AG04449 (cell line): ENCODE data around the gene ADGRV1.

ENCODE experiments used
- CTCF ChIA-PET: fragments of 350-600 bp; formaldehyde crosslinking; extraction: SDS; loops from one replicate; lab custom pipeline; 2021; ENCODE audit warnings: antibody characterized with exemption; lab: Yijun Ruan, JAX
- POLR2A ChIA-PET: fragments of 400-600, 350-600 bp; formaldehyde crosslinking; extraction: SDS; loops from one replicate; lab custom pipeline; 2020; ENCODE audit warnings: antibody characterized with exemption, inconsistent platforms; lab: Yijun Ruan, JAX
- DNase-seq: peaks from one replicate; pipeline ENCODE4 v3.0.0-alpha.2; 2010; ENCODE audit warnings: low read depth, low spot score
- H3K4me3 ChIP-seq: 2 replicates; pipeline ENCODE4 v1.5.1; 2011; ENCODE audit warnings: low read depth, mild to moderate bottlenecking, control low read depth, low read length
- CTCF ChIP-seq: IDR thresholded peaks from one replicate; pipeline ENCODE4 v1.5.1; 2011; ENCODE audit warnings: mild to moderate bottlenecking, moderate library complexity, low read length, control low read depth, inconsistent platforms; ENCODE audit not compliant: insufficient read depth; ENCODE audit errors: missing control alignments

Gene ADGRV1

DNA sequence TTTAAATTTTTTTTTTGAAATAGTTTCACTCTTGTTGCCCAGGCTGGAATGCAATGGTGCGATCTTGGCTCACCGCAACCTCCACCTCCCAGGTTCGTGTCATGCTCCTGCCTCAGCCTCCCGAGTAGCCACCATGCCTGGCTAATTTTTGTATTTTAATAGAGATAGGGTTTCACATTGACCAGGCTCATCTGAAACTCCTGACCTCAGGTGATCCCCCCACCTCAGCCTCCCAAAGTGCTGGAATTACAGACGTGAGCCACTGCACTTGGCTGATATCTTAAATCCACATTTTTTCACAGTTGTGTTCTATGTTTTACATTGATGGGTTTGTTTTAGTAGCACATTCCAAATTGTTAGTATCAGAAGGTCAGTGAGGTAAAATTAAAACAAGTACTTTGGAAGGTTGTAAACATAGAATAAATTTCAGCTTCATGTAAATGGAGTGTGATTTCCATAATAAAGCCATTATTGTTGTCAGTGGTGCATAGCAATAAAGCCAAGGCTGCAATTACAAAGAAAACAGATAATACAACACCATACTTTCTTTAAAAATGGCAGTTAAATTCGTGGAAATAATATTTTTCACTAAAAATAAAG is 537.3 kb downstream of the ADGRV1 start:
- DNase-seq: no peak
- TF ChIP-seq CTCF: no peak
- POLR2A ChIA-PET: no interaction called here
- H3K4me3 ChIP-seq: no peak overlapping the region
- CTCF ChIA-PET: interaction anchor here (1.8 kb wide), 1 partner anchor 289 kb away, joined by 6 read pairs; no protein-coding TSS in a partner anchor

DNA sequence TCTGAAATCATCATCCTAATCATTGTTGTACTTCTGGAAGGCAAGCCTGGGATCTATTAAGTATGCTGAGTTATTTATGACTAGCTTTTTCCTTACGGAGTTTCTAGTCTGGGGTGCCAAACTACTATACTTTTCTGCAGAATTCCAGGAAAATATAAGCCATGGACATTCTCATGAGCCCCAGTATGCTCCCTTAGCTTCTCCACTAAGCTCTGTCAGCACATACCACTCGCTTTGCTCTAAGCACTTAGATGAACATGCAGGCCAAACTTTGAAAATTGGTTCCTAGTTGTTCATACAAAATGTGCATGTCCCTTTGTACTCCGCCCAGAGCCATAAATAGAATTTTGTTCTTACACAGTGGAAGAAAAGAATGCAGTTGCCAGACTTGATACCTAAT is 539.9 kb downstream of the ADGRV1 start:
- DNase-seq: no peak
- POLR2A ChIA-PET: interaction anchor here (1.3 kb wide), 1 partner anchor 285 kb away, joined by 7 read pairs; the partner anchor contains the start of gene ARRDC3
- CTCF ChIA-PET: interaction anchor here (0.7 to 3.2 kb wide), 7 partner anchors 8 to 322 kb away, joined by 3 to 56 read pairs (median 3); partner anchors contain the start of gene ARRDC3
- no peak overlapping the region for H3K4me3 ChIP-seq
- TF ChIP-seq CTCF: no peak

DNA sequence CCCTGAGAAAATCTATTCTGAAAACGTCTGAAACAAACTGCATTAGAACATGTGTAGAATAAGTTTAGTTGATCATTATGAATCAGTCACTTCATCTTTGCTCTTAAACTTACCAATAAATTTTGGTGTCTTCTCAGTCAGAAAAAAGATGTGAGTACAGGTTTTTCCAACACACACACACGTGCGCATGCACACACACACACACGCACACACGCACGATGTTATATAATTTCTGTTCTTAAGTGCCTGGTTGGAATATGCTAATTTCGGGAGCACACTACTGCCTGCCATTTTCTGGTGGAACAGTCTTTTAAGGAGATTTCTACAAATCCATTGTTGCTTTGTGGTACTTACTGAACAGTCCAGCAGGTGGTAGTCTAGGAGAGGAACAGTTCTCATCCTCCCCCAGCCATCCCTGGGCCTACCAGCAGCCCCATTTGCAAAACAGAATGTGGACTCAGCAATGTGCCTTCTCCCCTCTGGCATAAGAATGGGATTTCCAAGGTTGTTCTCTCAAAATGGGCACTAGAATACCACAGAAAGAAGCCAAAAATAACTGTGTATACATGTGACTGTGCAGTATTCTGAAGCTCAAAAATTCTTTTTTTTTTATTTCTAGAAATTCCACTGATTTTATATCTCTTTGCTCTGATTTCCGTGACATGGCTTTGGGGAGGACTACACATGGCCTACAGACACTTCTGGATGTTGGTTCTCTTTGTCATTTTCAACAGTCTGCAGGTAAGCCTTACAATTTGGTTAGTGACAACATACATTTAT is 543.2 kb downstream of the ADGRV1 start:
- peak; percentile 73 for TF ChIP-seq CTCF
- no peak overlapping the region for H3K4me3 ChIP-seq
- POLR2A ChIA-PET: no interaction called here
- no peak for DNase-seq
- CTCF ChIA-PET: interaction anchor here (0.5 to 4.6 kb wide), 22 partner anchors 9 to 321 kb away, joined by 3 to 170 read pairs (median 4); partner anchors contain the start of gene ARRDC3

- ChIA-PET POLR2A (no interaction called here), CTCF (interaction anchor here (0.7 to 4.6 kb wide), 19 partner anchors 8 to 319 kb away, joined by 3 to 170 read pairs (median 4); partner anchors contain the start of gene ARRDC3)
- no peak for TF ChIP-seq CTCF
- no peak overlapping the region for H3K4me3 ChIP-seq
- no peak for DNase-seq
Observed at GRCh38 chr5:91103353-91104061, 544.9 kb downstream of the ADGRV1 start.

GRCh38 chr5:91104062-91104448 is 545.5 kb downstream of the ADGRV1 start:
- no peak overlapping the region for H3K4me3 ChIP-seq
- DNase-seq: no peak
- no peak for TF ChIP-seq CTCF
- ChIA-PET POLR2A (no interaction called here), CTCF (interaction anchor here (0.7 to 4.6 kb wide), 12 partner anchors 11 to 315 kb away, joined by 3 to 170 read pairs (median 4); partner anchors contain the start of gene ARRDC3)
